HCT116 (cell line): ENCODE results near the gene PCCA. TPM values are rescaled to one million over a fixed set of nuclear protein-coding genes. Genes with fewer than 3 reads are reported as not detected.

Source experiments
- ATAC-seq: fragments of 200-7000 bp; cut with Tn5 transposase; 2 replicates; pipeline ENCODE4 v1.9.1; 2020; ENCODE audit warnings: mild to moderate bottlenecking, moderate library complexity
- BruUV-seq: library from RNA; stranded (reverse); fragments of 400-500 nt; replicated peaks from 2 replicates; lab custom pipeline; 2021; lab: Mats Ljungman, UMichigan
- CTCF ChIA-PET: fragments of 300-600 bp; sonication (Branson Sonifier 250); formaldehyde crosslinking; loops from one replicate; lab custom pipeline; 2021; ENCODE audit warnings: antibody characterized with exemption; lab: Charles Lee
- POLR2A ChIA-PET: fragments of 300-600, 350-600 bp; sonication (Branson Sonifier 250); formaldehyde crosslinking; loops from one replicate; lab custom pipeline; 2021; ENCODE audit warnings: antibody characterized with exemption; lab: Charles Lee
- RAD21 ChIA-PET, 2 experiments: fragments of 300-600 bp; sonication (Branson Sonifier 250); formaldehyde crosslinking; loops; one replicate each; lab custom pipeline; 2023; ENCODE audit warnings: low total read pairs in 2 of 2; ENCODE audit not compliant: uncharacterized antibody in 2 of 2, unreplicated experiment in 2 of 2, low non-redundant PET in 1 of 2; lab: Charles Lee
- DNase-seq: peaks from one replicate; pipeline ENCODE4 v3.0.0-alpha.2; 2010; ENCODE audit warnings: low read depth, low spot score
- H2AFZ ChIP-seq: fragments of 200-600 bp; shearing (Covaris generic), sonication (generic); 2 replicates; pipeline ENCODE4 v1.6.1; 2017; ENCODE audit warnings: low read depth, mixed run types, mixed read lengths, antibody characterized with exemption, low read length; ENCODE audit not compliant: poor library complexity, severe bottlenecking
- H3K27ac ChIP-seq: 2 replicates; pipeline ENCODE4 v1.5.1; 2012; ENCODE audit warnings: low read depth, low read length
- H3K27me3 ChIP-seq: fragments of 200-600 bp; sonication (generic); 2 replicates; pipeline ENCODE4 v1.6.1; 2016; ENCODE audit warnings: mixed run types, low read length, mixed read lengths; ENCODE audit not compliant: insufficient read depth
- H3K36me3 ChIP-seq, 2 experiments: fragments of 200-500 bp in 1 of 2; fragments of 200-600 bp in 1 of 2; sonication (Bioruptor generic) in 1 of 2; sonication (generic) in 1 of 2; 2 replicates each; pipeline versions ENCODE4 v1.5.1 to v1.6.1; 2014 to 2016; ENCODE audit warnings: low read length in 2 of 2, inconsistent platforms in 1 of 2, mixed read lengths in 1 of 2, mixed run types in 1 of 2; ENCODE audit not compliant: insufficient read depth in 2 of 2, control insufficient read depth in 1 of 2
- H3K4me1 ChIP-seq, 2 experiments: fragments of 200-600 bp in 1 of 2; sonication (generic) in 1 of 2; 2 replicates each; pipeline versions ENCODE4 v1.5.1 to v1.6.1; 2012 to 2017; ENCODE audit warnings: low read length in 2 of 2, inconsistent platforms in 1 of 2, mild to moderate bottlenecking in 1 of 2, mixed read lengths in 1 of 2, mixed run types in 1 of 2, moderate library complexity in 1 of 2; ENCODE audit not compliant: insufficient read depth in 2 of 2, control insufficient read depth in 1 of 2
- H3K4me2 ChIP-seq: fragments of 200-600 bp; sonication (generic); 2 replicates; pipeline ENCODE4 v1.6.1; 2017; ENCODE audit warnings: mixed run types, low read length, mixed read lengths
- H3K4me3 ChIP-seq, 2 experiments: fragments of 200-600 bp in 1 of 2; sonication (generic) in 1 of 2; replicated peaks in 1 of 2; 2 replicates each; pipeline ENCODE4 v1.5.1; 2011 to 2016; ENCODE audit warnings: low read length in 2 of 2, control low read depth in 1 of 2, low read depth in 1 of 2, mild to moderate bottlenecking in 1 of 2, mixed read lengths in 1 of 2, mixed run types in 1 of 2
- H3K79me2 ChIP-seq: fragments of 200-600 bp; sonication (generic); 2 replicates; pipeline ENCODE4 v1.6.1; 2017; ENCODE audit warnings: mild to moderate bottlenecking, mixed run types, low read length, moderate library complexity, mixed read lengths; ENCODE audit not compliant: insufficient read depth
- H3K9ac ChIP-seq: fragments of 200-600 bp; sonication (generic); 2 replicates; pipeline ENCODE4 v1.6.1; 2016; ENCODE audit warnings: low read length, mixed read lengths
- H3K9me2 ChIP-seq: fragments of 200-600 bp; sonication (generic), shearing (Covaris generic); 2 replicates; pipeline ENCODE4 v1.6.1; 2017; ENCODE audit warnings: mixed run types, mild to moderate bottlenecking, moderate library complexity; ENCODE audit not compliant: insufficient read depth
- H3K9me3 ChIP-seq, 2 experiments: fragments of 200-500 bp in 1 of 2; fragments of 200-600 bp in 1 of 2; sonication (Bioruptor generic) in 1 of 2; sonication (generic) in 1 of 2; 2 replicates each; pipeline ENCODE4 v1.6.1; 2014 to 2017; ENCODE audit warnings: low read length in 2 of 2, mixed read lengths in 2 of 2, inconsistent platforms in 1 of 2, low read depth in 1 of 2, mild to moderate bottlenecking in 1 of 2, mixed run types in 1 of 2, moderate library complexity in 1 of 2; ENCODE audit not compliant: control insufficient read depth in 1 of 2, insufficient read depth in 1 of 2
- H4K20me1 ChIP-seq: fragments of 200-600 bp; sonication (generic), shearing (Covaris generic); 2 replicates; pipeline ENCODE4 v1.6.1; 2017; ENCODE audit warnings: mixed run types, mild to moderate bottlenecking, moderate library complexity; ENCODE audit not compliant: insufficient read depth
- CBX3 ChIP-seq: IDR thresholded peaks from 2 replicates; pipeline ENCODE4 v1.6.1; 2012; ENCODE audit warnings: low read depth
- CEBPB ChIP-seq: IDR thresholded peaks from 2 replicates; pipeline ENCODE4 v1.6.1; 2012; ENCODE audit warnings: low read depth
- ELF1 ChIP-seq: IDR thresholded peaks from 2 replicates; pipeline ENCODE4 v1.6.1; 2012; ENCODE audit warnings: low read depth, borderline replicate concordance
- EZH2 ChIP-seq: fragments of 200-600 bp; sonication (generic); IDR thresholded peaks from 2 replicates; pipeline ENCODE4 v1.6.1; 2017; ENCODE audit warnings: antibody characterized with exemption, mixed run types
- EZH2phosphoT487 ChIP-seq: fragments of 200-600 bp; IDR thresholded peaks from 2 replicates; pipeline ENCODE4 v1.6.1; 2018; ENCODE audit warnings: antibody characterized with exemption, borderline replicate concordance
- FOSL1 ChIP-seq: IDR thresholded peaks from 2 replicates; pipeline ENCODE4 v1.6.1; 2012; ENCODE audit warnings: low read depth
- SP1 ChIP-seq: IDR thresholded peaks from 2 replicates; pipeline ENCODE4 v1.6.1; 2012; ENCODE audit warnings: low read depth
- SRF ChIP-seq: IDR thresholded peaks from 2 replicates; pipeline ENCODE4 v1.6.1; 2012; ENCODE audit warnings: low read depth
- TCF7L2 ChIP-seq: IDR thresholded peaks from 2 replicates; pipeline ENCODE4 v1.7.0; 2011; ENCODE audit warnings: borderline replicate concordance, inconsistent platforms; ENCODE audit not compliant: insufficient read depth, insufficient read length; ENCODE audit errors: extremely low read depth
- ZNF274 ChIP-seq: fragments of 200-500 bp; sonication (Bioruptor generic); IDR thresholded peaks from 2 replicates; pipeline ENCODE4 v1.6.1; 2014; ENCODE audit warnings: mild to moderate bottlenecking, low read depth, low read length, inconsistent platforms
- intact Hi-C: fragments of 100-400 bp; cut with micrococcal nuclease; formaldehyde crosslinking; loops from 2 replicates; pipeline ENCODE4 v1.10.0; 2022
- total RNA-seq: library from RNA; stranded (reverse); gene quantifications from one replicate; pipeline ENCODE4 v1.2.1, GENCODE V29; 2021; ENCODE audit not compliant: unreplicated experiment
- TF ChIP-seq, protein P1 (sequence below): IDR thresholded peaks from 2 replicates; pipeline ENCODE4 v1.6.1; 2012
- TF ChIP-seq, protein P2 (sequence below), 3 experiments: fragments of 200-600 bp in 1 of 3; sonication (generic) in 1 of 3; IDR thresholded peaks in 2 of 3; conservative IDR thresholded peaks in 1 of 3; 2 replicates each; pipeline ENCODE4 v1.5.1; 2012 to 2017; ENCODE audit warnings: low read depth in 2 of 3, low read length in 2 of 3, antibody characterized with exemption in 1 of 3, borderline replicate concordance in 1 of 3, control low read depth in 1 of 3, mild to moderate bottlenecking in 1 of 3, mixed read lengths in 1 of 3, mixed run types in 1 of 3, moderate library complexity in 1 of 3; ENCODE audit not compliant: insufficient read depth in 1 of 3
- TF ChIP-seq, protein P3 (sequence below): IDR thresholded peaks from 2 replicates; pipeline ENCODE4 v1.6.1; 2011; ENCODE audit warnings: mild to moderate bottlenecking, low read length, moderate library complexity; ENCODE audit not compliant: insufficient replicate concordance; ENCODE audit errors: extremely low read depth

Gene PCCA
- total RNA-seq, 1 experiment from 2014 or later, result 23.0 TPM

DNA sequence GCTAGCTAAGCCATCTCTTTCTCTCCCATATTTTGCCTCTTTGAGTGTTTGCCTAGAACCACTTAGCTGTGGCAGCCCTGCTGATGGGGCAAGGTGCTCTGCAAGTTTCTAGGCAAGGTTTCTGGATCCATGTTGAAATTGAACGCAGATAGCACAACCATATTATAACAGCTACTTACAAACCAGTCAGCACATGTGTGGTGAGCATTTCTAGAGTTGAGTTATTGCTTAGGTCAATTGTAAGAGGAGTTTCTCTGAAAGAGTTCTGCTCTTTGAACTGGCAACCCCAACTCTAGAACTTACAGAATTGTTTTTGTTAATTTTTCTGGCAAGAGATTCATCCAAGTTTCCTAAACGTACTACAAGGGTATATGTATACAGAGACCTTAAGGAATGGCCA is 396.4 kb downstream of the PCCA start:
- no peaks in the 10 kb centered on the region for H3K36me3 ChIP-seq
- BruUV-seq, result no TSS peak
- ChIA-PET CTCF (no interaction called here), POLR2A (no interaction called here), RAD21 (no interaction called here)
- H3K79me2 ChIP-seq, result no peaks in the 10 kb centered on the region
- no peaks in the 10 kb centered on the region for H3K9me3 ChIP-seq
- no peak overlapping the region for H3K27ac ChIP-seq
- no peaks in the 10 kb centered on the region for H3K9me2 ChIP-seq
- H3K4me1 ChIP-seq, result peaks cover 7 to 10% of the 10 kb centered on the region in 2 experiments; a peak in 3 of 4 replicates
- intact Hi-C loops, result no loop called here
- no peak for DNase-seq
- H2AFZ ChIP-seq, result no peak overlapping the region
- H3K27me3 ChIP-seq, result no peaks in the 10 kb centered on the region
- H4K20me1 ChIP-seq, result no peaks in the 10 kb centered on the region
- no peak overlapping the region for H3K4me2 ChIP-seq
- TF ChIP-seq EZH2, result no peak
- TF ChIP-seq, protein P1, sequence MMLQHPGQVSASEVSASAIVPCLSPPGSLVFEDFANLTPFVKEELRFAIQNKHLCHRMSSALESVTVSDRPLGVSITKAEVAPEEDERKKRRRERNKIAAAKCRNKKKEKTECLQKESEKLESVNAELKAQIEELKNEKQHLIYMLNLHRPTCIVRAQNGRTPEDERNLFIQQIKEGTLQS, result no peak
- TF ChIP-seq SRF, result no peak
- TF ChIP-seq ELF1, result no peak
- TF ChIP-seq, protein P2, sequence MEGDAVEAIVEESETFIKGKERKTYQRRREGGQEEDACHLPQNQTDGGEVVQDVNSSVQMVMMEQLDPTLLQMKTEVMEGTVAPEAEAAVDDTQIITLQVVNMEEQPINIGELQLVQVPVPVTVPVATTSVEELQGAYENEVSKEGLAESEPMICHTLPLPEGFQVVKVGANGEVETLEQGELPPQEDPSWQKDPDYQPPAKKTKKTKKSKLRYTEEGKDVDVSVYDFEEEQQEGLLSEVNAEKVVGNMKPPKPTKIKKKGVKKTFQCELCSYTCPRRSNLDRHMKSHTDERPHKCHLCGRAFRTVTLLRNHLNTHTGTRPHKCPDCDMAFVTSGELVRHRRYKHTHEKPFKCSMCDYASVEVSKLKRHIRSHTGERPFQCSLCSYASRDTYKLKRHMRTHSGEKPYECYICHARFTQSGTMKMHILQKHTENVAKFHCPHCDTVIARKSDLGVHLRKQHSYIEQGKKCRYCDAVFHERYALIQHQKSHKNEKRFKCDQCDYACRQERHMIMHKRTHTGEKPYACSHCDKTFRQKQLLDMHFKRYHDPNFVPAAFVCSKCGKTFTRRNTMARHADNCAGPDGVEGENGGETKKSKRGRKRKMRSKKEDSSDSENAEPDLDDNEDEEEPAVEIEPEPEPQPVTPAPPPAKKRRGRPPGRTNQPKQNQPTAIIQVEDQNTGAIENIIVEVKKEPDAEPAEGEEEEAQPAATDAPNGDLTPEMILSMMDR (IDR thresholded peaks at IDR 0.05 in 2 of 3, conservative IDR thresholded peaks at IDR 0.05 in 1 of 3; ENCODE audit: borderline replicate concordance in 1 of 3, insufficient read depth in 1 of 3, low read depth in 2 of 3, low read length in 2 of 3), result no peak
- TF ChIP-seq FOSL1, result no peak
- TF ChIP-seq SP1, result no peak
- TF ChIP-seq TCF7L2, result no peak
- TF ChIP-seq CBX3, result no peak
- TF ChIP-seq, protein P3, sequence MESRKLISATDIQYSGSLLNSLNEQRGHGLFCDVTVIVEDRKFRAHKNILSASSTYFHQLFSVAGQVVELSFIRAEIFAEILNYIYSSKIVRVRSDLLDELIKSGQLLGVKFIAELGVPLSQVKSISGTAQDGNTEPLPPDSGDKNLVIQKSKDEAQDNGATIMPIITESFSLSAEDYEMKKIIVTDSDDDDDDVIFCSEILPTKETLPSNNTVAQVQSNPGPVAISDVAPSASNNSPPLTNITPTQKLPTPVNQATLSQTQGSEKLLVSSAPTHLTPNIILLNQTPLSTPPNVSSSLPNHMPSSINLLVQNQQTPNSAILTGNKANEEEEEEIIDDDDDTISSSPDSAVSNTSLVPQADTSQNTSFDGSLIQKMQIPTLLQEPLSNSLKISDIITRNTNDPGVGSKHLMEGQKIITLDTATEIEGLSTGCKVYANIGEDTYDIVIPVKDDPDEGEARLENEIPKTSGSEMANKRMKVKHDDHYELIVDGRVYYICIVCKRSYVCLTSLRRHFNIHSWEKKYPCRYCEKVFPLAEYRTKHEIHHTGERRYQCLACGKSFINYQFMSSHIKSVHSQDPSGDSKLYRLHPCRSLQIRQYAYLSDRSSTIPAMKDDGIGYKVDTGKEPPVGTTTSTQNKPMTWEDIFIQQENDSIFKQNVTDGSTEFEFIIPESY, result no peak
- TF ChIP-seq ZNF274, result no peak
- no peak for TF ChIP-seq CEBPB
- no peak for TF ChIP-seq EZH2phosphoT487
- H3K4me3 ChIP-seq, result no peak overlapping the region
- ATAC-seq, result no peak
- no peak overlapping the region for H3K9ac ChIP-seq
